ENCODE results near the gene TAS2R4.

Gene TAS2R4, protein sequence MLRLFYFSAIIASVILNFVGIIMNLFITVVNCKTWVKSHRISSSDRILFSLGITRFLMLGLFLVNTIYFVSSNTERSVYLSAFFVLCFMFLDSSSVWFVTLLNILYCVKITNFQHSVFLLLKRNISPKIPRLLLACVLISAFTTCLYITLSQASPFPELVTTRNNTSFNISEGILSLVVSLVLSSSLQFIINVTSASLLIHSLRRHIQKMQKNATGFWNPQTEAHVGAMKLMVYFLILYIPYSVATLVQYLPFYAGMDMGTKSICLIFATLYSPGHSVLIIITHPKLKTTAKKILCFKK

GRCh38 chr7:141776374-141776773 is at the start of gene TAS2R4:
Gene TAS2R4, plus strand, starts transcription at chr7:141776674. Its CDS starts 1,815 bp downstream, at chr7:141778489.
- TF ChIP-seq CEBPB (IDR thresholded peaks at IDR 0.05) (no peak), REST (IDR thresholded peaks at IDR 0.05; ENCODE audit: low read depth) (no peak), YY1 (IDR thresholded peaks at IDR 0.05; ENCODE audit: low read depth) (no peak), NFIC (IDR thresholded peaks at IDR 0.05) (no peak), TAF1 (IDR thresholded peaks at IDR 0.05; ENCODE audit: low read depth) (no peak)

DNA sequence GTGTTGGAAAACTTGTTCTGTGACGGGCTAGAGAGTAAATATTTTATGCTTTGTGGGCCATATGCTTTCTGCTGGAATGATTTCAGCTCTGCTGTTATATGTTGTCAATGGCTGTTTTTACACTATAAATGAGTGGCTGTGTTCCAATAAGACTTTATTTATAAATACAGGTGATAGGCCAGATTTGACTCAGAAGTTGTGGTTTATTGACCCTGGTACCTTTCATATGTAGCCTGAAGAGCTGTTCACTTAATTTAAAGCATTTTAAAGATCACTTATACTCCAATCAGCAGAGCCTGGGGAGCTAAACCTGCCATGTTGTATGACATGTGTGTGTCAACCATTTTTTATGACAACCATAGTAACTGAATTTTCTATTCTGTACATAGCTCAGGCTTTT is 47.5 kb upstream of the TAS2R4 start:
- TF ChIP-seq TEAD4 (IDR thresholded peaks at IDR 0.05) (no peak), NFIC (IDR thresholded peaks at IDR 0.05) (no peak), EP300 (IDR thresholded peaks at IDR 0.05; ENCODE audit: borderline replicate concordance) (no peak)

- no peak for TF ChIP-seq NFIC (IDR thresholded peaks at IDR 0.05)
Observed at GRCh38 chr7:141731476-141732149, 44.9 kb upstream of the TAS2R4 start.

- TF ChIP-seq TEAD4 (IDR thresholded peaks at IDR 0.05), result no peak
- peak; percentile 59 for TF ChIP-seq CEBPB (IDR thresholded peaks at IDR 0.05)
- no peak for TF ChIP-seq MAX (IDR thresholded peaks at IDR 0.05)
- TF ChIP-seq FOXM1 (IDR thresholded peaks at IDR 0.05; ENCODE audit: borderline replicate concordance, low read depth), result no peak
- TF ChIP-seq TCF12 (IDR thresholded peaks at IDR 0.05; ENCODE audit: low read depth), result no peak
Observed at GRCh38 chr7:141737118-141737835, 39.2 kb upstream of the TAS2R4 start.

DNA sequence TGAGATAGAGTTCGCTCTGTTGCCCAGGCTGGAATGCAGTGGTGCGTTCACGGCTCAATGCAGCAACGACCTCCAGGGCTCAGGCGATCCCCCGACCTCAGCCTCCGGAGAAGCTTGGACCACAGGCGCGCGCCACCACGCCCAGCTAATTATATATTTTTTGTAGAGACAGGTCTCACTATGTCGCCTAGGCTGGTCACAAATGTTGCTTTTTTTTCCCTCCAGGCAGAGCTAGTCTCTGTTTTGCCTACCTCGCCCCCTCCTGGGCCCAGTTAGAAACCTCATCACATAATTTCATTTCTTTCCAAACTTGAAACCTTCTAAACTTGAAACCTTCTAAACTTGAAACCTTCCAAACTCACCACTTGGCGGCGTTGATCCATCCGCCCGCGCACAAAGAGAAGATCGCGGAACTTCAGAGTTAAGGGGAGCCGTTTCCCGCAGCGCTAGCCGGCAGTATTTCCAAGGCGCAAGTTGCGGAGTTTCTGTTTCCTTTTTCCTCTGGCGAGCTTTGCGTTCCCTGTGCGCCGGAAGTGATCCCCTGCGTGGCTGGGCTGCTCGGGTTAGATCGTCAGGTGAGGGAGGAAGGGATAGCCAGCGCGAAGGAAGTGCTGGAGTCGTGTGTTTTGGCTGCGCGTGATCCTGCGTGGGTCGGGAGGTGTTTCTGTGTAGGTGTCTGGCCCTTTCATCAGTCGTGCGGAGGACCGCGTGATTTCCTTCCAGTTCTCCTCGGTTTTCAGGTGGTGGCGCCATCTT is 38.5 kb upstream of the TAS2R4 start, which contains the start of gene SSBP1:
Gene SSBP1 (plus strand): TSS at position 523 of the 756 bp plus-strand sequence. CDS start 809 bp downstream, outside the sequence.
- peak; percentile 87 for TF ChIP-seq TAF1 (IDR thresholded peaks at IDR 0.05; ENCODE audit: low read depth)
- peak; percentile 87 for TF ChIP-seq YY1 (IDR thresholded peaks at IDR 0.05; ENCODE audit: low read depth)
- TF ChIP-seq CREB1 (IDR thresholded peaks at IDR 0.05; ENCODE audit: low read depth), result peak; percentile 77
- TF ChIP-seq TEAD4 (IDR thresholded peaks at IDR 0.05), result 0 out of 2 replicates have a peak, but pooled peaks have one; percentile 45
- no peak for TF ChIP-seq REST (IDR thresholded peaks at IDR 0.05; ENCODE audit: low read depth)
- peak; percentile 78 for TF ChIP-seq EGR1 (IDR thresholded peaks at IDR 0.05)
- peak; percentile 48; the same call in 1 of the 2 replicates for TF ChIP-seq EP300 (IDR thresholded peaks at IDR 0.05; ENCODE audit: borderline replicate concordance)
- TF ChIP-seq TCF12 (IDR thresholded peaks at IDR 0.05; ENCODE audit: low read depth), result peak; percentile 88
- peak; percentile 42 for TF ChIP-seq RAD21 (IDR thresholded peaks at IDR 0.05; ENCODE audit: low read depth)
- peak; percentile 21; the same call in 1 of the 2 replicates for TF ChIP-seq ZBTB7A (IDR thresholded peaks at IDR 0.05; ENCODE audit: low read depth)
- TF ChIP-seq FOXM1 (IDR thresholded peaks at IDR 0.05; ENCODE audit: borderline replicate concordance, low read depth), result peak; percentile 67; the same call in 1 of the 2 replicates
- peak; percentile 60 for TF ChIP-seq USF1 (IDR thresholded peaks at IDR 0.05)
- no peak for TF ChIP-seq CEBPB (IDR thresholded peaks at IDR 0.05)
- TF ChIP-seq MAX (IDR thresholded peaks at IDR 0.05), result peak; percentile 91
- no peak for TF ChIP-seq NFIC (IDR thresholded peaks at IDR 0.05)

DNA sequence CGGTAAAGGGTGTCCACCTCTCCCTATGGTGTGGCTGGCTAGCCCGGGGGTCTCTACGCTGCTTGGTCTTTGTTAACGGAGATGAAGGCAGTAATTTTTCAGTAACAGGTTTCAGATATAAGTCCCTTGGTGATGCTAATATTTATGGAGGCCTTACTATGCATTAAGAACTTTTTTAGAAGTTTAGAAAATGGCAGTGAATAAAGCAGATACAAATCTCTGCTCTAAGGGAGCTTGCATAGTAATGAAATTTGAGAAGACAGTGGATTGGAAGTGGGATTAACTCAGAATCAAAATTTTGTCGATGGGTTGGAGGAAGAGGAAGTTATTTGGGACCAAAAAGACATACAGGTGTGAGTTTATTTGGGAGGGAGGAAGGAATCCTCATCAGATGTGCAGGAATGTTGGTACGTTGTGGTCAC is 37.9 kb upstream of the TAS2R4 start:
- TF ChIP-seq RAD21 (IDR thresholded peaks at IDR 0.05; ENCODE audit: low read depth) (no peak), ZBTB7A (IDR thresholded peaks at IDR 0.05; ENCODE audit: low read depth) (no peak; the same call in 1 of the 2 replicates), YY1 (IDR thresholded peaks at IDR 0.05; ENCODE audit: low read depth) (peak; percentile 64; the same call in 1 of the 2 replicates)

Measured in Ishikawa (cell line).